Glomerular visceral epithelial cell (primary cell): ENCODE data around the gene NEK7.
"Not testable (repeated sequence)": the region's sequence is repeated elsewhere in the genome, so short reads cannot be mapped to it uniquely, and the experiment has no call there.

ENCODE experiments used
- DNase-seq: peaks from one replicate; pipeline ENCODE4 v3.0.0-alpha.2; 2016; ENCODE audit errors: extremely low spot score

The NEK7 gene

DNA sequence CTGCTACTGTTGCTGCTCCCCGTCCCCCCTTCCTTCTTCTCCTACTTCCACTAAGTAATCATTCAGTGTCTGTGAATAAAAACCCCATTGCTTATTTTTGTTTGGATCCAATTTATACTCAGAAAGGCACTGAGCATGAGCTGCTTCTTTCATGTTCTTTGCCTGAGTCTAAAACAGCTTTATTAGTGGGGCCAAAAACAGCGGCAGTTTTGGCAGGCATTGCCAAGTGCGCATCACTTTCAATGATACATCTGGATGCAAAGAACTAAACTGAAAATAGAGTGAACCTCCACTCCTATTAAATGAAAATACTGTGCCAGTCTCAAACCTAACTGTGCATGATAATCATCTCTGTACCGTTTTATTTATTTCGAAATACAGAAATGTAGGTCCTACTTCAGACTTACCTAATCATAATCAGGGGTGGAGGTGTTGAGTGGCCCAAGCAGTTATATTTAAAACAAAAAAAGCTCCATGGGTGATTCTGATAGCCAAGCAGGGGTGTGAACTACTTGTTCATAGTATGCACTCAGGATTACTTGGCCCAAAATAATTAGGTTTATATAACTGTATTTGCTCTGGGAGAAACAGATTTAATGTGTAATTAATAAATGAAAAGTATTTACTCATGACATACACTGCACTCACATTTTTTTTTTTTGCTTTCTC is 48.4 kb downstream of the NEK7 start:
- DNase-seq, result no peak

- DNase-seq, result no peak
These were observed 49.5 kb downstream of the NEK7 start for GRCh38 chr1:198206292-198206691.

DNA sequence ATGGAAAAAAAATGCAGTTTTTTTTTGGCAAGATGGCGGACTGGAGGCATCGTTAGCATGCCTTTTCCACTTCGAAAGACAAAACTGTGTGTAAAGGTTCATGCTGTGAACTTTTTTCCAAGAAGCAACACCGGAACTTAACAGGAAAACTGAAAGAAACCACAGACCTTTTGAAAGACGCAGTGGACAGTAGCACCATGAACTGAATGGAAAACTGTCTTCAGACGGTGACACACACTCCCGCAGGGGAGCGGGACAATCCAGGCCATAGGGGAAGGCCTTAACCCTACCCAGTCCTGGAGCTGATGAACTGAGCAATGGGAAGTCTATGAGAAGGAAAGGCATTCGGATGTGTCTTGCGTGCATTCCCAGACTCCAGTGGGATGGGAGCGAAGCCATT is 54.9 kb downstream of the NEK7 start:
- no peak for DNase-seq

- DNase-seq, result no peak
These were observed 55.3 kb downstream of the NEK7 start for GRCh38 chr1:198212126-198212525.

DNA sequence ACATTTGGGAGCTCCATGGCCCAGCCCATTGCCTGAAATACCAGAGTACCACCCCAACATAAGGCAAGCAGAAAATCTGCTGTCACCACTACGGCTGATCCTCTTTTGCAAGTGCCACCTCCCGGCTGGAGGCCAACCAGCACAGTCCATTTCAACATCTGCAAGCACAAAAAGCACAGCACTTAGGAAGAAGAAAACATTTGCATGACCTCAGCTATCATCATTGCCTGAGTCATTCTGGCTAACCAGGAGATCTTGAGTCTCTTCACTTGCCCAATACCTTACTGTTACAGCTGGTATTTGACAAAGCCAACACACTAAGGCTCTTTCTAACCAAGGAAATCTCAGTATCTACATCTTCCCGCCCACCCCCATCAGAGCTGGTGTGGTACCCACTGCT is 55.9 kb downstream of the NEK7 start:
- peak; percentile 65 for DNase-seq

DNA sequence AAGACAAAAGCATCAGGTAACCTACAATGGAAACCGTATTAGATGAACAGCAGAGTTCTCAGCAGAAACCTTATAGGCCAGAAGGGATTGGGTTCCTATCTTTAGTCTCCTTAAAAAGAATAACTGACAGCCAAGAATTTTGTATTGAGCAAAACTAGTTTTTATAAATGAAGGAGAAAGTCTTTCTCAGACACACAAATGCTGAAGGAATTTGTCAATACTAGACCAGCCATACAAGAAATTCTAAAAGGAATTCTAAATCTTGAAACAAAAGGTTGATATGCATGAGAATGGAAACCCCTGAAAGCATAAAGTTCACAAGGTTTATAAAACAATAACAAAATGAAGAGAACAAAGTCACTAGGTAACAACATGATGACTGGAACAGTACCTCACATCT is 58.1 kb downstream of the NEK7 start:
- DNase-seq, result no peak

DNA sequence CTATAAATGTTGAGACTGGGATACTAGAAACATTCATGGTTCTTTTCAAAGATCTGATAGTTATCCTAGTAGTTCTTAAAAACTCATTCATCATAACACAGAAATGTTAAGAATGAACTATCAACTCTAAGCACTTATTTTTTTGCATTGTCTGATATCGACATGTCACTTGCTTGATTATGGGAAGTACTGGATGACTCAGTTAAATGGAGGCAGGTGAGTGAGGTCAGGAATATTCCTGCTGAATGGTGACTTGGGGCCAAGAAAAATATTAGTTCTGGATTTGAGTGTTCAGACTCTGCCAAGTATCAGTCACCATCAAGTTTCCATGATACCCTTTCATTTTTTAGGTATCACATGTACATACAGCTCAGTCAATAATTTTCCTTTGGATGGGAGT is 63.6 kb downstream of the NEK7 start:
- peak; percentile 74 for DNase-seq

GRCh38 chr1:198227010-198227409 is 70.2 kb downstream of the NEK7 start:
- DNase-seq, result not testable (repeated sequence)

DNA sequence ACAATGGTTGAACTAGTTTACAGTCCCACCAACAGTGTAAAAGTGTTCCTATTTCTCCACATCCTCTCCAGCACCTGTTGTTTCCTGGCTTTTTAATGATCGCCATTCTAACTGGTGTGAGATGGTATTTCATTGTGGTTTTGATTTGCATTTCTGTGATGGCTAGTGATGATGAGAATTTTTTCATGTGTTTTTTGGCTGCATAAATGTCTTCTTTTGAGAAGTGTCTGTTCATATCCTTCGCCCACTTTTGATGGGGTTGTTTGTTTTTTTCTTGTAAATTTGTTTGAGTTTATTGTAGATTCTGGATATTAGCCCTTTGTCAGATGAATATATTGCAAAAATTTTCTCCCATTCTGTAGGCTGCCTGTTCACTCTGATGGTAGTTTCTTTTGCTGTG is 70.7 kb downstream of the NEK7 start:
- DNase-seq, result not testable (repeated sequence)

GRCh38 chr1:198228925-198229324 is 72.1 kb downstream of the NEK7 start:
- no peak for DNase-seq

DNA sequence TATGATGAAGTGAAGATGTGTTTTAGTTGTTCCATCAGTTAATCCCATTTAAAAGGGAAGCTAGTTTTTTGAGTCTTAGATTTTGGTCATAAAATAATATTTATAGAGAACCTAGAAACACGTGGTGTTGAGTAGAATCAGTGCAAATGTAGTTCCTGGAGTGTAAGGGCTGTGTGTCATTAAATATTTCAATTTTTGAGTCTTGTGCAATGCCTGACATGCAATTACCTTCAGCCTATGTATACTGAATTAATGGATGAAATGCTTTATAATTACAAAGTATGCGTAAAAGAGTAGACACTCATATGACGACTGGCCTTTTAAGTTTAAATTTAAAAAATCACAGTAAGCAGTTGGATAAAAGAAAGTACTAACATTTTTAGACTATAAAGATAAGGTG is 75.0 kb downstream of the NEK7 start:
- no peak for DNase-seq

GRCh38 chr1:198232378-198232777 is 75.6 kb downstream of the NEK7 start:
- DNase-seq, result peak; percentile 12

GRCh38 chr1:198232940-198233675 is 76.3 kb downstream of the NEK7 start:
- no peak for DNase-seq

DNA sequence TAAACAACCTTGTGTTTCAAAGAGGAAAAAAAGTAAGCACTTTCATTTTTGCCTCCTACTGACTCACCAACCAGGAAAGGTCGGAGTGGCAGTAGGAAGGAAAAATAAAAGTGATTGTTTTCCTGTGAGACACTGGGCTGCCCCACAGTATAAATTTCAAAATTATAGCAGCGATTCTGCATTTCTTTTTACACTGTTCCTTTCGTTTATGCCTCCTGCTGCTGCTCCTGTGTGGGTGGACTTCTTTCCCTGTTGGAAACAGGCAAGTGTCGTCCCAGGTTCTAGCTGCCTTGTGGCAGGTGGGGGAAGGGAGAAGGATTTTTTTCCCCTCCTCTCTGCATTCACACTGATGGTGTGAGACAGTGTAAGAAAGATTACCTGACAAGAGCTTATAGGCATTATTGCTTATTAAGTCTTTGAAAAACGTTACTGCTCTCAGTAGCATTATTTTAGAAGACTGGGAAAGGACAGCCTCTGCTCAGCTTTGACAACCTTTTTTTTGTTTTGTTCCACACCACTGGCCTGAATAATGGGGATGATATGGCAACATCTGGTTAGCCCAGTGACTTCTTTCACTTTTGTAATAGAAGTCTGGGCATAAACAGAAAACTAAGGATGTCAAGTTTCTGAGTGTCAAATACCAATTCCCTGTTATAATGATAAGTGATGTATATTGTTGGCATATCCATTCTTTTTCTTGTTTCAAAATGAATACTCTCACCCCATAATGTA is 77.9 kb downstream of the NEK7 start:
- DNase-seq, result peak; percentile 42

DNA sequence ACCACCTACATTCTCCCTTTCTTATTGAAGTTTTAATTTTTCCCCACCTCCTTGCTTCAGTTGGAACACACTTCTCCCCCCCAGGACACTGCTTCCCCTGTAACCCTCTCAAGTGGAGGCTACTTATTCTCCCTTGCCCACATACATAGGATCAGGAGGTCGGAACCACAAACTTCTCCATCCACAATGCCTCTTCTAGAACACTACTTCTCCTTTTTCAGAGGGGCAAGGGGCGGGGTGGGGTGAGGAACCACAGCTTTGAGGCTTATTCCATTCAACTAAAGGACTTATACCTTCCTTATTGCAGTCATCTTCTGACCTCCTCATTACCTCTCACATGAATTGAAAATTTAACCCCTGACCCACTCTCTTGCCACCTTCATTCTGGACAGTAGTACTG is 81.3 kb downstream of the NEK7 start:
- no peak for DNase-seq

- no peak for DNase-seq
These were observed 84.8 kb downstream of the NEK7 start for GRCh38 chr1:198241553-198241952.

DNA sequence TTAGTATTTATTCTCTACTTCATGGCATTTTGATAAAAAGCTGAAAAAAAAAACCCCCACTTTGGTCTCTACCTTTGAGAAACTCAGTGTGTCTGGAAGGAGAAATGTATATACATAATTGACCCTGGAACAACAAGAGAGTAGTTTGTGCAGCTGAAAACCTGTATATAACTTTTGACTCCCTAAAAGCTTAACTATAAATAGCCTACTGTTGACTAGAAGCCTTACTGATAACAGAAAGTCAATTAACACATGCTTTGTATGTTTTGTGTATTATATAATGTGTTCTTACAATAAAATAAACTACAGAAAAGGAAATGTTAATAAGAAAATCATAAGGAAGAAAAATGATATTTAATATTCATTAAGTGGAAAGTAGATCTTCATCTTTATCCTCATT is 88.0 kb downstream of the NEK7 start:
- DNase-seq, result no peak

GRCh38 chr1:198245379-198245778 is 88.6 kb downstream of the NEK7 start:
- no peak for DNase-seq

- DNase-seq, result no peak
These were observed 89.5 kb downstream of the NEK7 start for GRCh38 chr1:198246337-198246736.

- no peak for DNase-seq
These were observed 96.5 kb downstream of the NEK7 start for GRCh38 chr1:198253259-198253658.

GRCh38 chr1:198253668-198254067 is 96.9 kb downstream of the NEK7 start:
- peak; percentile 45 for DNase-seq

DNA sequence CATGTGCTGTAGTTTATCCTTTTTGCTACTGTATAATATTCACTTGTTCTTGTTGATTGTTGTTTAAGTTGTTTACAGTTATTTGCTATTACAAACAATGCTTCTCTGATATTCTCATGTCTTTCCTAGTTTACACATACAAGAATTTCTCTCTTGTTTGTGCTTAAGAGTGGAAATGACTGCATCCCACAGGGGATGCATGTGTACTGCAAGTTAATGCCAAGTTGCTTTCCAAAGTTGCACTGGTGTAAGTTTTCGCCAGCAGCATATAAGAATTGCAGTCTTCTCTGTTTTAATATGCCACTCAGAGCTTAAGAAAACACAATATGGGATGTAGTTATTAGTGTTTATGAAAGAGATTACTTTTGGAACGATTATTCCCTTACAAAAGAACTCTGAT is 97.7 kb downstream of the NEK7 start:
- no peak for DNase-seq

DNA sequence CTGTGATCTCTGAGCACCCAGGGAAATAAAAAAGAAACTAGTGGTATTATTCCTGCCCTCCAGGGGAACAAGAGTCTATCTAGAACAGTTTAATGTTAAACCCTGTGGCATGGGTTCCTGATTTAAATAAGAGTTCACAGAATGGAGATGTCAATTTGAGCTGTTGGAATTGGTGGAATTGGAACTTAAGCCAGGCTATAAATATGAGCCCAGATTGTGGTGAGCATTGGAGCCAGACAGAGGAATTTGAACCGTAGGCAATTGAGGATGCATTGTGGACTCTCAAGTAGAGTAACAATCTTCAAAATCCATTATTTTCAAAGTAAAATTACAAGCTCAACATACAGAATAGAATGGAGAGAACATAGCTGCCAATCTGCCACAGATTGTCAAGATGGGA is 98.2 kb downstream of the NEK7 start:
- no peak for DNase-seq
